NCI-H1092 treated with DMSO at 0.1 percent for 48 hours (cell line): Measurements from ENCODE around the gene EARS2.
A peak's percentile ranks its signal among the peaks of the same experiment; 100 is the strongest.
"Not testable (repeated sequence)": the region's sequence is repeated elsewhere in the genome, so short reads cannot be mapped to it uniquely, and the experiment has no call there.

Source experiments
- DNase-seq: peaks from one replicate; lab custom pipeline; 2025; lab: John Stamatoyannopoulos, UW

EARS2 gene

DNA sequence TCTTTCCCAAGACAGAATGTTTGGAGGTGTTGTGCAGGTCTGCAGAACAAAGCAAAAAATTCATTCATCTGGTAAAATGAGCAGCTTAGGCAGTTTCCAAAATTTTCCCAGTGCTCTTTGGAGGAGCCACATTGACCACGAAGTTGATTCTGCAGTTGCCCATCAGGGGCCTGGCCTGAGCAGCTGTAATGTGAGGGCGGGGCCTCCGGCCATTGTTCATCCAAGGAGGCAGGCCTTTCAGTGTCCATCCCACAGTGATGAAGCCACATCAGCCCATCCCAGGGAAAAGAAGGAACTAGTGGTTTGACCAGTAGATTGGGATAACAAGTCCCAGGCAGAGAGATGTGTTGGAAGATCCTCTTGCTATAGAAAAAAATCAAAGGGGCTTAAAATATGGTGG is 10.5 kb upstream of the EARS2 start:
- DNase-seq, result no peak

DNA sequence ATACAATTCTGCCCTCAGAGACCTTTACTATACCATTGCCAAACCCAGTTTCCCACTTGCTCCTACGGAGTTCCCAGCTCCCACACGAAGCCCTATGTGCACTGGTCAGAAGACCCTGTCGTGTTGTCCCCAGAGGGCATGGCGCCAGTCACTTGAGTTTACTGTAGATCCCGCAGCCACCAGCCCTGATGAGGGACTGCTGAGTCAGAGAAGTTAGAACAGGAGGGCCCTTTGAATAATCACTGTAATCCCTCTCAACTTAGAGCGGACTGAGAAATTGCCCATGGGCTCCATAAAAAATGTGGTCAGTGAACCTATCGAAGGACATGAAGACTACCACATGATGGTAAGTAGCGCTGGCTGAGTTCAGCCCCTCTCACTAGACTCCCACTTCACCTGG is 9.6 kb upstream of the EARS2 start:
- no peak for DNase-seq

DNA sequence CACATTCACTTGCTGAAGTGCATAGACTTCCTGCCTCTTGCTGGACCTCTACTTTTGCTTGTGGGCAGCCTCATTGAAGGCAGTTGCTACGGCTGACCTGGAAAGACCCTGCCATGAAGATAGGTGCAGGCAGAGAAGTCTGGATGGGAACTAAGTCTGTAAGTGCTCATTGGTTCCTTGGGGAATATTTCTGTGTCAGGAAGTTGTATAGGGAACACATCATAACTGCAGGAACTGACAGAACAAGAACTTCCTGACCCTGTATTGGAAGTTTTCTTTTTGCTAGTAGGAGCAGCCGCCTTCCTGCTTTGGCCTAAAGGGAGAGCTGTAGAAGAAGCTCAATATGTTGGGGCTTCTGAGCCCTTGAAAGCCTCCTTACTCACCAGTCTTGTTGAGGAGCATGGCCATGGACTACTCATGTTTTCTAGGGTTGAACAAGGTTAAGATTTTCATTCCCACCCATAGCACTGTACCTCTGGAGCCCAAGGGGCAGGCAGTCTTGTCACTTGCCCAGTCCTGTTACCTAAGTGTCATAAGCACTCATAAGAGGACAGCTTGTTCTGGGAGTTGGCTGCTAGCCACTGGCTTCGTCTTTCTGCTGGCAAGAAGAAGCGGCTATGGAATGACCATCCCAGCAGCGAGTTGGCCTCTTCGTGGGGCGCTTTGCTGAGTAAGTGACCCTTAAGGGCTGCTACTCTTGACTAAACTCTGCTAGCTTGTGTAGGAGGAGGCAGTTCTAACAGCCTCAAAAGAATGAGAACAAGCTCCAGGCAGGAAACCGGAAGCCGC is 7.6 kb upstream of the EARS2 start:
- DNase-seq, result no peak

DNA sequence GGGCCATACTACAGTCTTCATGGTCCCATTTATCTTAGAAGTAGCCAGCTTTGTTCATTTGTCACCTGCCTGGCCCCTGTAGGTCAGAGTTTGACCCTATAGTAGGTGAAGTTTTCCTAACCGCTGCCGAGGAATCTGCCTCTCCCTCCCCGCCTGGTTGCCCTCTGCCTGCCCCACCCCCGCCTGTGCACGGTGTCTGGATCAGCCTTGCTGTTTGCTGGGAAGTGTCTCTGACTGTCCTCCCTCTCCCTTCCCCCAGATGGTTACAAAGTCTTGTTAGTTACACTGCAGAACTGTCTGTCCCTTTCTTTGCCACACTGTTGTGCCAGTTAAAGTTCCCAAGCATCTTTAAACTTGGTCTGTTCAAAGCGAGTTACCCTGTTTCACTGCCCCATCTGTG is 6.0 kb upstream of the EARS2 start:
- DNase-seq, result no peak

DNA sequence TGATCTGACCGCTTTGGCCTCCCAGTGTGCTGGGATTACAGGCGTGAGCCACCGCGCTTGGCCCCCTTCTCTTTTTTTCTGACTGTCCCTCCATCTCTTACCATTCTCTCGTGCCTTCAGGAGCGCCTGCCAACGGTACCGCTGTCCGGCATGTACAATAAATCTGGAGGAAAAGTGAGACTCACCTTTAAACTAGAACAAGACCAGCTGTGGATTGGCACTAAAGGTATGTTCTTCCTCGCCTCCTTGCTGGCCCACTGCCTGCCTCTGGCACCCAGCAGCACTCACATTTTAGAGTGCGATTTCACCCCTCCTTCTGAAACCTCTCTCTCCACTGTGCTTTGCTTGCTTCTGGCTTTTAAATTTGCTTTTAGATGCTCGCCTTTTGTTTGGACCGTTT is 5.4 kb upstream of the EARS2 start:
- no peak for DNase-seq

DNA sequence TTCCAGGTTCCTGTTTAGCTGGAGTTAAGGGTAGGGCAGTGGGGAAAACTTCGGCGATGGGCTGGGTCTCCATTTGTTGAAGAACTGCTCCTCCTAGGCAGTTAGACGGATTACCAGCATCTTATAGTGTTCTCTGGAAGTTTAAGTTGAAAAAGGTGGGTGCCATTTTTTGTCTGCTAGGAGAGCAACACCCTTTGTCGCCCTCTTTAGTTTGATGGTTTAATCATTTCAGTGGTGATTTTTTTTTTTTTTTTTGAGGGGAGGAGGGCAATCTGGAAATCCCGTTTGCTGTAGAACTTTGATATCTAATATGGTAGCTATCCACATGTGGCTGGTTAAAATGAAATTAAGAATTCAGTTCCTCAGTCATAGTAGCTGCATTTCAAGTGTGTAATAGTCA is 4.4 kb upstream of the EARS2 start:
- no peak for DNase-seq

DNA sequence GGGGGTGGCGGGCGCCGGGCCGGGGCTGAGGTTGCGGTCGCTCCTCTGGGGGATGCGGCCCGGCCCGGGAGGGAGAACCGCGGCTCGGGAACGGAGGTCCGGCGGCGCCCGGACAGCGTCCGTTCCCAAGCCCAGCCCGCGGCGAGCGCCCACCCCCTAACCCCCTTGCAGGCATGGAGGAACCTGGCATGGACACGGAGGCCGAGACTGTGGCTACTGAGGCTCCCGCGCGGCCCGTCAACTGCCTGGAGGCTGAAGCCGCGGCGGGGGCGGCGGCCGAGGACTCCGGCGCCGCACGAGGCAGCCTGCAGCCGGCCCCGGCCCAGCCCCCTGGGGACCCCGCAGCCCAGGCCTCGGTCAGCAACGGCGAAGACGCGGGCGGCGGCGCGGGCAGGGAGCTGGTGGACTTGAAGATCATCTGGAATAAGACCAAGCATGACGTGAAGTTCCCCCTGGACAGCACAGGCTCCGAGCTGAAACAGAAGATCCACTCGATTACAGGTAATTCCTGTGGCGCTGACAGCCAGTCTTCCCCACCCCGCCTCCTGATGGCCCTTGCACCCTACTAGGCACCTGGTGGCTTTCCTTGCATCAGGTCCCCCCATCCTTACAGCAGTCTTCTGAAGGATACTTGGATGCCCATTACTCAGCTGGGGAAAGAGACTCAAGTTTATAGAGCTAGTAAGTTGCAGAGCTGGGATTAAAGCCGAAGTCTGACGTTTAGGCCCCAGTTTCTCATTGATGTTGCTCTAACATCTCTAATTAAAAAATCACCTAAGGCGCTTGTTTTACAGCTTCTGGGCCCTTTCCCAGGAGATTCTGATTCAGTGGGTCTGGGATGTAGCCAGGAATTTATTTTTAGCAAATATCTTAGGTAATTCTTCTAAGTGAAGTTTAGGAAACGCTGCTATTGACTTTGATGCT is 891 bp upstream of the EARS2 start:
- DNase-seq, result peak; percentile 10

DNA sequence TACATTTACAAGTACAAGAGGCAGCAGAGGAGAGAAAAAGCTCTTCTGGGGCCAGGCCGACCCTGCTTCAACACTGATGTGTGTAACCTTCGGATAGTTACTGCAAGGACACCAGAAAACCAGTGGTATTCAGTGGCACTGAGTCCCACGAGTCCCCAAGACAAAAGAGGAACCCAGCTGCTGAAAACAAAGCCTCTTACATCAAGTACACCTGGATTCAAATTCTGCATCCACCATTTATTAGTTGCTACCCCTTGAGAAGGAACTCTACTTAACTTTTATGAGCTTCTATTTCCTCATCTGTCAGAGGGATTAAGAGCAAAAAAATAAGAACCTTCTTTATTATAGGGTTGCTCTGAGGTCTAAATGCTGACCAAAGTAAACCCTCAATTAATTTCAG is 2.6 kb downstream of the EARS2 start:
- DNase-seq, result no peak

DNA sequence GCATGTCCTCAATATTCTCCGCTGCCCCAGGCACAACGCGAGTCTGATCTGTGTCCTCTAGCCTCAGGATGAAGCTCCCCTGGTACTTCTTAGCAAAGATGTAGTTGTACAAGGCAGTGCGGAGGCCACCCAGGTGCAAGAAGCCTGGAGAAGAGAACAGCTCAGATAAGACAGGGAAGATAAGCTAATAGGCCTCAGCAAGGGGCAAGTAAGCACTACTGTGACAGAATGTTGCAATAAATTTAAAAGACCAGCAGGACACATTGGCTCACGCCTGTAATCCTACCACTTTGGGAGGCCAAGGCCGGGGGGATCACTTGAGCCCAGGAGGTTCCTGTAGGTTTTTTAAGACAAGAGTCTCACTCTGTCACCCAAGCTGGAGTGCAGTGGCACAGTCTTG is 5.0 kb downstream of the EARS2 start:
- DNase-seq, result no peak

DNA sequence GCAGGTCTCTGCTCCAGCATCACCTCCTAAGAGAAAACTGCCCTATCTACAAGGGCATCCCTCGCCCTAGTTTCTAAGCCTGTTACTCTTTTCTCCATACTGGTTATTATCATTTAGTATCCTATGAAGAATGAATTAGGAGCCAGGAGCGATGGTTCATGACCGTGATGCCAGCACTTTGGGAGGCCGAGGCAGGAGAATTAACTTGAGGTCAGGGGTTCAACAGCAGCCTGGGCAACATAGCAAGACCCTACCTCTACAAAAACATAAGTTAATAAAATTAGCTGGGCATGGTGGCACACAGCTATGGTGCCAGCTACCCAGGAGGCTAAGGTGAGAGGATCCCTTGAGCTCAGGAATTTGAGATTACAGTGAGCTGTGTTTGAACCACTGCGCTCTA is 7.2 kb downstream of the EARS2 start:
- DNase-seq, result no peak

DNA sequence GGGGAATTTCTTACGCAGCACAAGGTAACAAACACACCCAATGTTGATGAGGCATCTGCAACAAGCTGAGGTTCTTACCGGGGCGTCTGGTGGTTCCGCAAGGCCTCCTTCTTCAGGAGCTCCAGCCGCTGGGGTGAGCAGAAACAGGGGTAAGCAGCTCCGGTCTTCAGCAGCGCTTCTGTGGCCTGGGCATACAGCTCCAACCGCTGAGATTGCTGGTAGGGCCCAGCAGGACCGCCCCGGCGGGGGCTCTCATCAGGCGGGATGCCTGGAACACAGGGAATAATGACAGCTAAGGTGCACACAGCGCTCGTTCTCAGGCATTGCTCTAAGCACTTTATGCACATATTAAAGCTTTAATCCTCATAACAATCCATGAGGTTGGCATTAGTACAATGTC is 12.7 kb downstream of the EARS2 start:
- no peak for DNase-seq

DNA sequence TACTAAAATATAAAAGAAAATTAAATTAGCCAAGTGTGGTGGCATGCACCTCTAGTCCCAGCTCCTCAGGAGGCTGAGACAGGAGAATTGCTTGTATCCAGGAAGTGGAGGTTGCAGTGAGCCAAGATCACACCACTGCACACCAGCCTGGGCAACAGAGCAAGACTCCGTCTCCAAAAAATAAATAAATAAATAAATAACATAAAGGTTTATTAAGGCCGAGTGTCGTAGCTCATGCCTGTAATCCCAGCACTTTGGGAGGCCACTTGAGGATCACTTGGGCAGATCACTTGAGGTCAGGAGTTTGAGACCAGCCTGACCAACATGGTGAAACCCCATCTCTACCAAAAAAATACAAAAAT is 16.4 kb downstream of the EARS2 start:
- not testable (repeated sequence) for DNase-seq

DNA sequence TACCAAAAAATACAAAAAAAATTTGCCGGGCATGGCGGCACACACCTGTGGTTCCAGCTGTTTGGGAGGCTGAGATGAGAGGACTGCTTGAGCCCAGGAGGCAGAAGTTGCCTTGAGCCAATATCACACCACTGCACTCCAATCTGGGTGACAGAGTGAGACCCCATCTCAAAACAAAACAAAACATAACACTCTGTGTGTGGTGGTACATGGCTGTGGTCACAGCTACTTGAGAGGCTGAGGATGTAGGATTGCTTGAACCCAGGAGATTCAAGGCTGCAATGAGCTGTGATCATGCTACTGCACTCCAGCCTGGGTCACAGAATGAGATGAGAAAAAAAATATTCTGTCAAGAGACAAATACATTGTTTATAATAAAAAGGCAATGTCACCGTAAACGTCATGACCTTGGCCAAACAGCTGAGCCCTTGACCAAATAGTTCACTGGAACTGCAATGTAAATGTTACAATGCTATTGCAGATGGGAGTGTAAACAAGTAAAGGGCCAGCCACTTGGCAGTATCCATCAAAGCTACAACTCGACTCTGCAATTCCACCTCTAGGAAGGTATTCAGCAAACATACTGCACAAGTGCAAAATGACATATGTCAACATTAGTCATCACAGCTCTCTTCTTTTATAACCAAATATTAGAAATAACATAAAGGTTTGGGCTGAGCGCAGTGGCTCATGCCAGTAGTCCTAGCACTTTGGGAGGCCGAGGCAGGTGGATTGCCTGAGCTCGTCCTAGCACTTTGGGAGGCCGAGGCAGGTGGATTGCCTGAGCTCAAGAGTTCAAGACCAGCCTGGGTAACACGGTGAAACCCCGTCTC is 16.9 kb downstream of the EARS2 start:
- peak; percentile 13 for DNase-seq

DNA sequence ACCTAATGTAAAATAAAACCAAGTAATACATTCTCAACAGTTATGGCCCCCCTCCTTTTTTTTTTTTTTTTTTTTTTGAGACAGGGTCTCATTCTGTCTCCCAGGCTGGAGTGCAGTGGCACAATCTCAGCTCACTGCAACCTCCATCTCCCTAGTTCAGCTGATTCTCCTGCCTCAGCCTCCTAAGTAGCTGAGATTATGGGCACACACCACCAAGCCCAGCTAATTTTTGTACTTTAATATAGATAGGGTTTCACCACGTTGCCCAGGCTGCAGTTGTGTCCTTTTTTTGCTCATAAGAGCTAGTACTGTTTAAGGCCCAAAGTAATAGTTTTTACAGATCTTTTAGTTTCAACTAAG is 18.3 kb downstream of the EARS2 start:
- no peak for DNase-seq

DNA sequence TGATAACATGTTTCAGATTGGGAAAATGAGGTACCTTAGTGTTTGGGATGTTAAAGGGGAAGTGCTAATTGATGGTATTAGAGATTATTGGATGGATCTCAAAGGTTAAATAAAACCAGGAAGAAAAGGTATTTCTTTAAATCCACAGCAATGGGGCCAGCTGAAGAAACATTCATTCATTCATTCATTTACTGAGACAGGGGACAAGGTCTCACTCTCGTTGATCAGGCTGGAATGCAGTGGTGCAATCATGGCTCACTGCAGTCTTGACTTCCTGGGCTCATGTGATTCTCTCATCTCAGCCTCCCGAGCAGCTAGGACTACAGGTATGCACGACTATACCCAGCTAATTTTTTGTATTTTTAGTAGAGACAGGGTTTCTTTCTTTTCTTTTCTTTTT is 19.8 kb downstream of the EARS2 start:
- DNase-seq, result no peak

DNA sequence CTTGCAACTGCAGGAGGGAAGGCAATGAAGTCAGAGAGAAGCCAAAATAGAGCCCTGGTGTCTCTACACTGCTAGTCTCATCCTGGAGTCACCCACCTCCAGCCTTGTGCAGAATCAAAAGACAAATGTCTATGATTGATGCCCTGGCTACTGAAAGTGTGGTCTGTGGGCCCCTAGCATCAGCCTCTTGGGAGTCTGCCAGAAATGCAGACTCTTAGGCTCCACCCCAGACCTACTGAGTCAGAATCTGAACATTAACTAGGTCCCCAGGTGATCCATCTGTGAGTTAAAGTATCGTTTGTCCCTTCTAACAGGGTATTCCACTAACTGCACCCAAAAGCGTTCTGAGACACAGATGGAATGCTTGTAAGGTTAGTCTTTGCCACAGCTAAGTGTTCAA is 21.2 kb downstream of the EARS2 start:
- DNase-seq, result no peak

DNA sequence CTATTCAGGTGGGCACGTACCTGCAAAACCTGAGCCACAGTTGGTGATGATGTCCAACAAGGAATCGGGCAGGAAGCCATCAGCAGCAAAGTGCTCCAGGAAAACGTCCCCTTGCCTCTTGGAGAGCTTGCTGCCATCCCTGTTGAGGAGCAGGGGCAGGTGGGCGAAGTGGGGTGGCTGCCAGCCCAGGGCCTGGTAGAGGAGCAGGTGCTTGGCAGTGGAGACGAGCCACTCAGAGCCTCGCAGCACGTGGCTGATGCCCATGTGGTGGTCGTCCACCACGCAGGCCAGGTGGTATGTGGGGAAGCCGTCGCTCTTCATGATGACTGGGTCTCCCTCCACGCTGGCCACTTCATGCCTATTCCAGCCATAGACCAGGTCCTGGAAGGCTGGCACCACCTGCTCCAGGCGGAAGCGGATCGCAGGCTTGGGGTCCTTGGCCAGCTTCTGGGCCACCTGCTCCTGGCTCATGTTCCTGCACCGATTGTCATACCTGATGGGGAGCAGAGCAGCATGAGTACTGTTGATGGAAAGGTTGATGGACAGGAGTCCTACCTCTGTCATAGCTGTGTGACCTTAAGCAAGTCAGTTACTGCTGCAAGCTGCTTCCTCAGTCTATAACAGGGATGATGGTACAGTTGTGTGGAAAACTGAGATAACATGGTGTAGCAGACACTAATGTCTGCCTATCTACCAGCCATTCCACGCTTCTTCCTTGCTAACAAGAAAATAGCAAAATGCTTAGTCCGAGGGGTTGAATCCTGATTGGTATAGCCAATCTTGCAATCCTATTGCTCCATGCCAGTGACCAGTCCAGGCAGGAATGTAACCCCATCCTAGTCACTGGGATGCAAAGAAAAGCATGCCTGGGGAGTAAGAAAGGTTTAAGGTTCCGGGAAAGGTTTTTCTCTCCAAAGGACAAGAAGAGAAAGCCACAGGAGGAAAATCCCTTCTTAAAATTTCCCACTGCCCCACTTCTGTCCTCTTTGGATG is 22.0 kb downstream of the EARS2 start:
- DNase-seq, result no peak

DNA sequence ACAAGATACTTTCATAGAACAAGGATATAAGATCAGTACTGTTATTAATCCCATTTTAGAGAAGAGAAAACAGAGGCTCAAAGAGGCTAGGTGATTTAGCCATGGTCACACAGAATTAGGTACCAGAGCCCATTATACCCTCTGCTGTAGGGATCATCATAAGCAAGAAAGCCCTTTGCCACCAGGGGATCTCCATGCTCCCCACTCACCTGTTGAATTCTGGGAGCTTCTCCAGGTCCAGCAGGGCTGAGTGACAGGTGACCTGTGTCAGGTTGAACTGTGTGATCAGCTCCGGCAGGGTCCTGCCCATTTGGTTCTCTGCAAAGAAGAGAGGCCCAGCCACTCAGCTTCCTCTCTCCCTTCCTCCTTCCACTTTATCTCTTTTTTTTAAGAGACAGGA is 24.7 kb downstream of the EARS2 start:
- no peak for DNase-seq

DNA sequence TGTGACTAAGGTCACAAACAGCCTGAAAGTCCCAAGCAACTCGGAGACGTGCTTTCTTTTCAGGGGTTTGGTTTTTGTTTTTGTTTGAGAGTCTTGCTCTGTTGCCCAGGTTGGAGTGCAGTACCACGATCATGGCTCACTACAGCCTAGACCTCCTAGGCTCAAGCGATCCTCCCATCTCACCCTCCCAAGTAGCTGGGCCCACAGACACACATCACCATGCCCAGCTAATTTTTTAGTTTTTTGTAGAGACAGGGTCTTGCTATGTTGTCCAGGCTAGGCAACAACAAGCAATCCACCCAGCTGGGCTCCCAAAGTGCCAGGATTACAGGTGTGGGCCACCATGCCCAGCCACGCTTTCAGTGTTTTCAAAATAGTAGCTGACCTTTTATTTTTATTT is 27.1 kb downstream of the EARS2 start:
- no peak for DNase-seq

DNA sequence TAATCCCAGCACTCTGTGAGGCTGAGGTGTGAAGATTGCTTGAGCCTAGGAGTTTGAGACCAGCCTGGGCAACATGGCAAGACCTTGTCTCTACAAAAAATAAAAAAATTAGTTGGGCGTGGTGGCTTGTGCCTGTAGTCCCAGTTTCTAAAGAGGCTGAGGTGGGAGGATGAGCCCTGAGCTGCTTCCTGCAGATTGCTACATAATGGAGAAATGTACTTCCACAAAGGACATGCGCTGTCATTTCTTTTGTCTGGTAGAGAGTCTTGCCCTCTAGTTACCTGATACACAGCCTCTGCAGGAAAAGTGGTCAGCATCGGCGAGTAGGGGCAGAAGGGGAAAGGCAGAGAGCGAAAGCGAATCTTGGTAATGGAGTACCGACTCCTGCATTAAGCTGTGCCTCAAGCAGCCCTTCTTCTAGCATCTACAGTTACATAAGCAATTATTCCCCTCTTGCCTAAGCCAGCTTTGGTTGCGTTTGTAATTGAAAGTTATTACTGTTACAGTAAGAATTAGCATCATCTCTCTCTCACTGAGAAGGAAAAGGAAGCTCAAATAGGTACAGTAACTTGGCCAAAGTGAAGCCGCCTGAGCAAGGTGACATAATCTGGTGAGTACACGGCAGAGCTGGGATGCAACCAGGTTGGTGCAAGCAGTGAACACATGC is 28.4 kb downstream of the EARS2 start:
- no peak for DNase-seq
